ENCODE measurements around the gene PNLDC1. TPM values are rescaled to one million over a fixed set of nuclear protein-coding genes. Genes with fewer than 3 reads are reported as not detected.
"Not testable (repeated sequence)": the region's sequence is repeated elsewhere in the genome, so short reads cannot be mapped to it uniquely, and the experiment has no call there.

PNLDC1 gene
- polyA plus RNA-seq, 1 donor = 0.23 TPM

DNA sequence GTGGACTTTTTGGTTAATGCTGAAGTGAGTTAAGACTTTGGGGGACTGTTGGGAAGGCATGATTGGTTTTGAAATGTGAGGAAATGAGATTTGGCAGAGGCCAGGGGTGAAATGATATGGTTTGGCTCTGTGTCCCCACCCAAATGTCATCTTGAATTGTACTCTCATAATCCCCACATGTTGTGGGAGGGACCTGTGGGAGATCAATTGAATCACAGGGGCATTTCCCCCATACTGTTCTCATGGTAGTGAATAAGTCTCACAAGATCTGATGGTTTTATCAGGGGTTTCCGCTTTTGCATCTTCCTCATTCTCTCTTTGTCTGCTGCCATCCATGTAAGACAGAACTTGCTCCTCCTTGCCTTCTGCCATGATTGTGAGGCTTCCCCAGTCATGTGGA, 49.8 kb downstream of the PNLDC1 start:
- not testable (repeated sequence) for DNase-seq (ENCODE audit: low read depth)

- DNase-seq (ENCODE audit: low read depth) = no peak
These were observed 52.8 kb downstream of the PNLDC1 start for GRCh38 chr6:159852877-159853276.

GRCh38 chr6:159853754-159854153, 53.7 kb downstream of the PNLDC1 start:
- DNase-seq (ENCODE audit: low read depth) = peak; percentile 40

DNA sequence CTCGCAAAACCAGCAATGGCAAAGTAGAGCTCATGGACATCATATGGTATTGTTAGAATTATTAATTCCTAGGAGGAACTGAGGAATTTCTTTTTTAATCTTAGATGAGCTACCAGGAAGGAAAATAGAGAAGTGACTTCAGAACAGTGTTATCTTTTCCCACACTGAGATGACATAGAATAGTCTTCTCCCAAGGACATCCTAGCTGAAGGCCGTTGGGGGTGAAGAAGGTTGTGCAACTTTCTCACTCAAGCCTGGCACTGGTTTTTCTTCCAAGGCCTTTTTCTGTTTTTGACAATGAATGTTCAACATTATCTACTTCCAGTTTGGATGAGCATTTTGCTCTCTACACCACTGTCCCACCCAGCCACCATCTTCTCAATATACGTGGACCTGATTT, 54.9 kb downstream of the PNLDC1 start:
- no peak for DNase-seq (ENCODE audit: low read depth)

DNA sequence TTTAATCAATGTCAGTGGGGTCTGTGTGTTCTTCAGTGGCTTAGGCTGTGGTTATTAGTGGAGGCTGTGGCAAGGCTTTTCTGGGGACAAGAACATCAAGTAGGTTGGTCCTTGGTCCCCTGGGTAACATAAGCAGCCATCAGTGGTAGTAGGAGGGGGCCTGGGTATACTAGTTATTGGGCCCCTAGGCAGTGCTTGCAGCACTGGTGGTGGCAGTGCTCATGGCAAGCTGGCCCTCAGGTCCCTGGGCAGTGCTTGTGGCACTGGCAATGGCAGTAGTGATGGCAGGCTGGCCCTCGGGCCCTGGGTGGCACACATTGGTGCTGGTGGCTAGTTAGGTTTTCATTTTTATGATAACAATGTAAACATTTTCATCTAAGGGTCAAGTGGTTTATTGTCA, 58.2 kb downstream of the PNLDC1 start:
- no peak for DNase-seq (ENCODE audit: low read depth)

DNA sequence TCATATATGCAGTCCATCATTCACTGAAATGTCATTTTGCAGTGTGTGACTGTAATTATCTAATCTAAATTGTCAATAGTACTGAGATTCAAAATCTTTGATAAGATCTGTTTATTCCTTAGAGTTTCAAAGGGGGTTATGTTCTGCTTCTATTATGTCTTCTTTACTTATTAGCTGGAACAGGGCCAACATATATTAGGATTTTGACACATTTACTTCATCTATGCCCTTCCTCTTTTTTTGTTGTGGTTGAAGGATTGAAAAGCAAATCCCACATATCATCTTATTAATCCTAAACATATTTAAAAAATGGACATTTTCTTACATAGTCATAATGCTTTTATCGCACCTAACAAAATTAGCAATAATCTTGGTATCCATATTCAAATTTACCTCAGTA, 60.4 kb downstream of the PNLDC1 start:
- no peak for DNase-seq (ENCODE audit: low read depth)

DNA sequence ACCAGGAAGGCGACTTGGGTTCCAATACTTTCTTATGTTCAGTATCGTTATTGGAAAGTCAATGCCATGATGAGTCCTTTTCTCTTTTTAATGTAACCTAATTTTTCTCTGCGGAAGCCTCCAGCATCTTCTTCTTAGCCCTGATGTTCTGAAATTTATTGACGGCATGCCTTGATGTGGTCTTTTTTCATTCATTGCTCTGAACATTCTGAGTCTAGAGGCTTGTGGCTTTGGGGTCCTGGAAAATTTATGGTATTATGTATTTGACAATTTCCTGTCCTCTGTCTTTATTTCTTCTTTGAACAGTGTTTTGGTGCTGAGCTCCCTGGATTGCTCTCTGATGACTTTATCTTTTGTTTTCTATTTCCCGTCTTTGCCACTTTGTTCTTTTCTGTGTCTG, 62.0 kb downstream of the PNLDC1 start:
- no peak for DNase-seq (ENCODE audit: low read depth)

DNA sequence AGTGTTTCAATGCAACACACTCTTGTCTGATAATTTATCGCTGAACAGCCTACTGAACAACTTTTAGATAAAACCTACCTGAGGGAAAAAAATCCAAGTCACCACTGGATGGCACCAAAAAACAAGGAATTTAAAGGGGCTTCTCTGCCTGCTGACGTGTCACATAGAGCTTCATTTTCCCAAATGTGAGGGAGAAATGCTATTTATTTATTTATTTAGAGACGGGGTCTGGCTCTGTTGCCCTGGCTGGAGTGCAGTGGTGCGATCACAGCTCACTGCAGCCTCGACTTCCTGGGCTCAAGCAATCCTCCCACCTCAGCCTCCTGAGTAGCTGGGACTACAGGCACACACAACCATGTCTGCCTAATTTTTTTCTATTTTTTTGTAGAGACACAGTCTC, 63.3 kb downstream of the PNLDC1 start:
- DNase-seq (ENCODE audit: low read depth) = peak; percentile 61

DNA sequence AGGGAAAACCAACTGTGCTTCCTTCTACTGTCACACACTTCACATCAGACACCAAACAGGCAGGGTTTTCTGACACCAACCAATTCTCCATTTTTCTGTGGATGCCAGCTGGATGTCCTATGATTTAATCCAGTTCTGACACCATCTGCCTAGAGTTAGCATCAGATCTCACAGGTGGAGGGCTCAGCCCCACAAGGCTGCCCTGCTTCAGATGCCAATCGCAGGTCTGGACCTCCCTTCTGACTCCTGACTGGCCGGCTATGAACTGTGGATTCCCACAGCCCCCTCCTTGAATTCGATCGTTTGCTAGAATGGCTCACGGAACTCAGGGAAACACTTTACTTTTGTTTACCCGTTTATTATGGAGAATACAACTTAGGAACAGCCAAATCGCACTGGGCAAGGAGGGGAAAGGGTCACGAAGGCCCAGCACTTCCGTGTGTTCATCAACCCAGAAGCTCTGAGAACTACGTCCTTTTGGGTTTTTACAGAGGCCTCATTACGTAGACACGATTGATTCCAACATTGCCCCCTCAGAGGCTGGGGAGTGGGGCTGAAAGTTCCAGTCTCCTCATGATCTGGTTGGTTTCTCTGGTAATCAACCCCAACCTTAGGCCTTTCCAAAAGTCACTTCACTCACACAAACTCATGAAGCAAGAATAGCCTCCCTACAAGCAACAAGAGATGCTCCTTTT, 65.3 kb downstream of the PNLDC1 start:
- no peak for DNase-seq (ENCODE audit: low read depth)

GRCh38 chr6:159866286-159867247, 66.5 kb downstream of the PNLDC1 start:
- no peak for DNase-seq (ENCODE audit: low read depth)

Other genes with a start within 250 kb of the PNLDC1 start
- 92.6 TPM for gene SOD2, start 107.0 kb upstream of the PNLDC1 start, polyA plus RNA-seq (ENCODE audit: insufficient read length)
- 64.7 TPM for gene WTAP, start 72.8 kb upstream of the PNLDC1 start, polyA plus RNA-seq (ENCODE audit: insufficient read length)
- gene ACAT2, start 38.2 kb upstream of the PNLDC1 start, polyA plus RNA-seq (ENCODE audit: insufficient read length) = 16.2 TPM
- 210 TPM for gene TCP1, start 10.7 kb upstream of the PNLDC1 start, polyA plus RNA-seq (ENCODE audit: insufficient read length)
- 79.1 TPM for gene MRPL18, start 9.8 kb upstream of the PNLDC1 start, polyA plus RNA-seq (ENCODE audit: insufficient read length)
- gene MAS1, start 90.7 kb downstream of the PNLDC1 start, polyA plus RNA-seq (ENCODE audit: insufficient read length) = 0.18 TPM
- gene IGF2R, start 168.8 kb downstream of the PNLDC1 start, polyA plus RNA-seq (ENCODE audit: insufficient read length) = 124 TPM

Data from forelimb muscle (tissue), 1 donor.